ACC112 (cell line): Measurements from ENCODE around the gene UQCRHL.

Experiments
- H2AFZ ChIP-seq: fragments of 200-600 bp; sonication (generic); one replicate; pipeline ENCODE4 v1.6.0; 2017; ENCODE audit warnings: antibody characterized with exemption, low read length; ENCODE audit not compliant: unreplicated experiment
- H3K27ac ChIP-seq: fragments of 200-600 bp; sonication (generic); 2 replicates; pipeline ENCODE4 v1.5.1; 2014; ENCODE audit warnings: low read depth, mild to moderate bottlenecking, antibody characterized with exemption, low read length, moderate library complexity
- H3K27me3 ChIP-seq: fragments of 200-600 bp; sonication (generic); 2 replicates; pipeline ENCODE4 v1.6.1; 2014; ENCODE audit warnings: mild to moderate bottlenecking, antibody characterized with exemption, low read length, moderate library complexity, mixed read lengths; ENCODE audit not compliant: insufficient read depth
- H3K36me3 ChIP-seq: fragments of 200-600 bp; sonication (generic); 2 replicates; pipeline ENCODE4 v1.6.1; 2016; ENCODE audit warnings: mild to moderate bottlenecking, antibody characterized with exemption, low read length, moderate library complexity, mixed read lengths; ENCODE audit not compliant: insufficient read depth
- H3K4me1 ChIP-seq: fragments of 200-600 bp; sonication (generic); one replicate; pipeline ENCODE4 v1.6.1; 2016; ENCODE audit warnings: low read length, mixed read lengths; ENCODE audit not compliant: insufficient read depth, unreplicated experiment, control insufficient read depth
- H3K4me3 ChIP-seq: fragments of 200-600 bp; sonication (generic); 2 replicates; pipeline ENCODE4 v1.5.1; 2014; ENCODE audit warnings: mild to moderate bottlenecking, low read depth, low read length
- H3K79me2 ChIP-seq: fragments of 200-600 bp; sonication (generic); one replicate; pipeline ENCODE4 v1.6.0; 2016; ENCODE audit warnings: low read length; ENCODE audit not compliant: control insufficient read depth, unreplicated experiment, insufficient read depth

UQCRHL gene

DNA sequence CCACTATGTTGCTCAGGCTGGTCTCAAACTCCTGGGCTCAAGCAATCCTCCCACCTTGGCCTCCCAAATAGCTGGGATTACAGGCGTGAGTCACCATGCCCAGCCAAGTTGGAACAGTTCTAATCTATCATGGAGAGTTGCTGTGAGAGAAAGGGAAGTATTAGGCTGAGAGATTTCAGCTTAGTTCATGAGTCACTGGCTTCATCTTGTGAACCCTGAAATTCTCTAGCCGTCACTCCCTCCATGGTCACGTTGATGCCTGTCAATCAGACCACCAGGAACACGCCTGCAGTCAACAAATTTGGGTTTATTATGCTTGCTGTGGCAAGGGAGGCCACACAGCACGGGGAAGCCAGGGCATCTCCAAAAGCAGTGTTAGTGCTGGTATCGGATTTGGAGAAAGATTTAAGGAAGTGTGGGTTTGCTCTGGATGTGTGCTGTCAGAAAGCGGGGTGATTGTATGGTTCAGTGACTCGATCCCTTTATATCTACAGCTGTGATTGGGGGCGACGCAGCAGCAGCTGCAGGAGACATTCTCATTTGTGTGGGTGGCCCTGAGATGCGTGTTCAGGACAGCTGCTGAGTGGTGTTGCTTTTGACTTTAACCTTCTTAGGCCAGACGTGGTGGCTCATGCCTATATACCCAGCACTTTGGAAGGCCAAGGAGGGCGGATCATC lies 18.7 kb downstream of the UQCRHL start:
- H3K79me2 ChIP-seq, result no peaks in the 10 kb centered on the region
- H3K4me3 ChIP-seq, result no peak overlapping the region
- H3K27ac ChIP-seq, result peak overlapping the region; percentile 48
- no peaks in the 10 kb centered on the region for H3K36me3 ChIP-seq
- H2AFZ ChIP-seq, result no peak overlapping the region
- peaks cover 24% of the 10 kb centered on the region for H3K4me1 ChIP-seq
- H3K27me3 ChIP-seq, result no peaks in the 10 kb centered on the region

GRCh38 chr1:15786581-15786980 lies 20.9 kb downstream of the UQCRHL start:
- H3K27ac ChIP-seq, result peak overlapping the region; percentile 13; the same call in 1 of the 2 replicates
- peaks cover 24% of the 10 kb centered on the region for H3K4me1 ChIP-seq
- no peaks in the 10 kb centered on the region for H3K79me2 ChIP-seq
- no peak overlapping the region for H2AFZ ChIP-seq
- no peak overlapping the region for H3K4me3 ChIP-seq
- no peaks in the 10 kb centered on the region for H3K36me3 ChIP-seq
- H3K27me3 ChIP-seq, result no peaks in the 10 kb centered on the region

DNA sequence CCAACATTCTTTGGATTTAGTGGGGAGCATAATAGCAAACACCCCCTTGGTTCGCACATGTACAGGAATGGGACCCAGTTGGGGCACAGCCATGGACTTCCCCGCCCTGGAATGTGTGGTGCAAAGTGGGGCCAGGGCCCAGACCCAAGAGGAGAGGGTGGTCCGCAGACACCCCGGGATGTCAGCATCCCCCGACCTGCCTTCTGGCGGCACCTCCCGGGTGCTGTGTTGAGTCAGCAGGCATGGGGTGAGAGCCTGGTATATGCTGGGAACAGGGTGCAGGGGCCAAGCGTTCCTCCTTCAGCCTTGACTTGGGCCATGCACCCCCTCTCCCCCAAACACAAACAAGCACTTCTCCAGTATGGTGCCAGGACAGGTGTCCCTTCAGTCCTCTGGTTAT lies 21.8 kb downstream of the UQCRHL start:
- H3K27ac ChIP-seq, result peak overlapping the region; percentile 16; the same call in 1 of the 2 replicates
- no peak overlapping the region for H2AFZ ChIP-seq
- H3K79me2 ChIP-seq, result no peaks in the 10 kb centered on the region

GRCh38 chr1:15777909-15778707 lies 29.3 kb downstream of the UQCRHL start:
- H3K27ac ChIP-seq, result no peak overlapping the region
- no peaks in the 10 kb centered on the region for H3K79me2 ChIP-seq
- H3K36me3 ChIP-seq, result peaks cover 17% of the 10 kb centered on the region; the same call in 1 of the 2 replicates

More for the DNA sequence above, 21.8 kb downstream of the UQCRHL start:
- H3K4me1 ChIP-seq, result peaks cover 24% of the 10 kb centered on the region
- peaks cover 2% of the 10 kb centered on the region; the same call in 1 of the 2 replicates for H3K36me3 ChIP-seq
- H3K4me3 ChIP-seq, result no peak overlapping the region
- no peaks in the 10 kb centered on the region for H3K27me3 ChIP-seq

DNA sequence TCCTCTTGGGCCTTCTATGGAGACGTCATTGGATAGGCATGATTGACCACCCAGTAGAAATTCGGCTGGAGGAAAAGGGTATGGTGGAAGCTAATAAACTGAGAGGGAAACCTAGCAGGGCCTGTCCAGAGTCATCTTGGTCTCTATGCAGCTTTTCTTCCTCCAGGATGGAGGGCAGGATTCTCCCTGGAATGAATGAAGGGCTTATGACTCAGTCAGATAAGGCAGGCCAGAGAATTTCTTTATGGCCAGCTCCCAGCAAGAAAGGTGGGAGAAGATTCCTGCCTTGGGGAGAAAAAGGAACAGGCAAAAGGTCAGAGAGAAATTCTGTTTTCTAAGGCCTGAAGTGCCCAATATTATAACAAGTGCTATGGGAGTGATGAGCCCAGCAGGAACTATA lies 31.7 kb downstream of the UQCRHL start:
- no peak overlapping the region for H2AFZ ChIP-seq
- H3K4me1 ChIP-seq, result no peaks in the 10 kb centered on the region
- peaks cover 19% of the 10 kb centered on the region; the same call in 1 of the 2 replicates for H3K36me3 ChIP-seq
- no peak overlapping the region for H3K4me3 ChIP-seq
- H3K27ac ChIP-seq, result no peak overlapping the region
- no peaks in the 10 kb centered on the region for H3K79me2 ChIP-seq
- no peaks in the 10 kb centered on the region for H3K27me3 ChIP-seq

More at GRCh38 chr1:15777909-15778707, 29.3 kb downstream of the UQCRHL start:
- no peaks in the 10 kb centered on the region for H3K27me3 ChIP-seq
- H3K4me1 ChIP-seq, result no peaks in the 10 kb centered on the region
- no peak overlapping the region for H2AFZ ChIP-seq
- H3K4me3 ChIP-seq, result no peak overlapping the region

DNA sequence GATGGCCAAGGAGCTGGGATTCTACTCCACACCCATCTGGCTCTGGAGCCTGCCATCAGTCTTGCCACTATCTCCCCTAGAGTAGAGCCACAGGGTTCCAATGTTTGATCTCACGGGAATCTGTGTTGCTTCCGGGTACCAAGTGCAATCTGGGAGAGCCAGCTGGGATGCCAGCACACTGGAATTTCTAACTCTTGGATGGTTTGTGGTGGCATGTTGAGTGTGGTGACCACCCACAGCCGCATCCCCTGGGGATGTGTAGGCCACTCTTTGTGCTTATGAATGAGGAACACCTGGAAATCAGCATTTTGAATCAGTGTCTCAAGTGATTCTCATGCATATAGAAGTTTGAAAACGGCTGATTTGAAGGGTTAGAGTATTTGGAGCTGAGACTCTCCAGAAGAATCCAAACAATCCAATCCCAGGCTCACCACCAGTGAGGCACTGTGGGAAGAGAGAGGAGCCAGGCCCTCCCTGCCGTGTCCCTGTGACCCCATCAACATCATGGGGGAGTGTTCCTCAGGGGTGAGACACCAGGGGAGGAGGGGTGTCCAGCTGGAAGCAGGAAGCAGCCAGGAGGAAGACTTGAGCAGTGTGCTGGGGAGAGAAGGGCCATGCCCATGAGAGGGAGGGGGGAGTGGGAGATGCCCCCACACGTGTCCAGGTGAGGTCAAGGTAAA lies 35.5 kb downstream of the UQCRHL start:
- Histone ChIP-seq H3K27ac (no peak overlapping the region), H3K4me3 (no peak overlapping the region), H3K36me3 (peaks cover 18% of the 10 kb centered on the region; the same call in 1 of the 2 replicates), H3K27me3 (no peaks in the 10 kb centered on the region), H2AFZ (no peak overlapping the region), H3K79me2 (peaks cover 2% of the 10 kb centered on the region), H3K4me1 (no peaks in the 10 kb centered on the region)

GRCh38 chr1:15770313-15770962 lies 37.0 kb downstream of the UQCRHL start:
- Histone ChIP-seq H3K36me3 (peaks cover 16% of the 10 kb centered on the region; the same call in 1 of the 2 replicates), H3K79me2 (peaks cover 2% of the 10 kb centered on the region), H3K4me1 (no peaks in the 10 kb centered on the region), H2AFZ (no peak overlapping the region), H3K27me3 (no peaks in the 10 kb centered on the region), H3K4me3 (no peak overlapping the region), H3K27ac (no peak overlapping the region)

- H3K27ac ChIP-seq, result no peak overlapping the region
- no peaks in the 10 kb centered on the region for H3K4me1 ChIP-seq
- H3K27me3 ChIP-seq, result no peaks in the 10 kb centered on the region
- no peak overlapping the region for H3K4me3 ChIP-seq
- no peak overlapping the region for H2AFZ ChIP-seq
- peaks cover 11% of the 10 kb centered on the region; the same call in 1 of the 2 replicates for H3K36me3 ChIP-seq
- H3K79me2 ChIP-seq, result peaks cover 13% of the 10 kb centered on the region
Observed at GRCh38 chr1:15768388-15768787, 39.1 kb downstream of the UQCRHL start.

- Histone ChIP-seq H3K27ac (no peak overlapping the region), H3K79me2 (peaks cover 13% of the 10 kb centered on the region), H3K4me3 (no peak overlapping the region), H3K36me3 (peaks cover 11% of the 10 kb centered on the region; the same call in 1 of the 2 replicates), H3K4me1 (no peaks in the 10 kb centered on the region), H2AFZ (no peak overlapping the region), H3K27me3 (no peaks in the 10 kb centered on the region)
Observed at GRCh38 chr1:15767941-15768340, 39.5 kb downstream of the UQCRHL start.
